ENCODE data around the gene DAZAP1. TPM values are rescaled to one million over a fixed set of nuclear protein-coding genes. Genes with fewer than 3 reads are reported as not detected.
A peak's percentile ranks its signal among the peaks of the same experiment; 100 is the strongest.

DAZAP1 gene
- total RNA-seq, 2 donors from 2014 or later: 148 to 163 TPM

GRCh38 chr19:1369214-1369805 lies 38.1 kb upstream of the DAZAP1 start:
- Mint-ChIP-seq H3K27me3 (no peaks in the 10 kb centered on the region), H3K27ac (no peak overlapping the region), H3K4me1 (no peaks in the 10 kb centered on the region), H3K36me3 (ENCODE audit: low read depth) (no peaks in the 10 kb centered on the region), H3K4me3 (no peak overlapping the region)
- DNase-seq (no peak), ATAC-seq (no peak)
- no peaks in the 10 kb centered on the region for H3K9me3 ChIP-seq (ENCODE audit: control insufficient read depth, low read length, poor library complexity, severe bottlenecking)

- no peak for ATAC-seq
Measured at GRCh38 chr19:1370579-1371361, 36.6 kb upstream of the DAZAP1 start.

DNA sequence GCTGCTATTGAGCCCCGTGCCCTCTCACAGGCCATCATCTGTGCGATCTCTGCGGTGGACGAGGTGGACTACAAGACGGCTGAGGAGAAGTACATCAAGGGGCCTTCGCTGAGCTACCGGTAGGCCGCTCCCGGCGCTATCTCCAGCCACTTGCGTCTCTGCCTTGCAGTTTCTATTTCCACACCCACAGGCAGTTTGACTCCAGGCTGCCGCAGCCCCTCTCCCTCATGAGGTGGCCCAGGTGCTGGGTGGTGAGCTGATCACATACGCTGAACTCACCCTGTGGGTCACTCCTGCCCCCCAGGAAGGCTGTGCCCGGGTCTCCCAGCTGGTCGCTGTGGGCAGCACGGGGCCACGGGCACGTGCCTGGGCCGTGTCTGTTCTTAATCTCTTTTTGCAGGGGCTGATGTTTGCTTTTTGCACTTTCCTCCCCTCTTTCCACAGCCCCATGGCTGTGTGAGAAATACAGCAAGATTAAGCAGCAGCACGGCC lies 34.3 kb upstream of the DAZAP1 start:
- no peaks in the 10 kb centered on the region for H3K27me3 Mint-ChIP-seq
- H3K4me3 Mint-ChIP-seq: no peak overlapping the region
- no peak overlapping the region for H3K27ac Mint-ChIP-seq
- DNase-seq (no peak), ATAC-seq (no peak)
- H3K9me3 ChIP-seq (ENCODE audit: control insufficient read depth, low read length, poor library complexity, severe bottlenecking): no peaks in the 10 kb centered on the region
- no peaks in the 10 kb centered on the region for H3K4me1 Mint-ChIP-seq
- peaks cover 2% of the 10 kb centered on the region for H3K36me3 Mint-ChIP-seq (ENCODE audit: low read depth)

More at GRCh38 chr19:1370579-1371361, 36.6 kb upstream of the DAZAP1 start:
- no peak overlapping the region for H3K27ac Mint-ChIP-seq
- no peaks in the 10 kb centered on the region for H3K36me3 Mint-ChIP-seq (ENCODE audit: low read depth)
- no peaks in the 10 kb centered on the region for H3K4me1 Mint-ChIP-seq
- no peak for DNase-seq
- no peak overlapping the region for H3K4me3 Mint-ChIP-seq
- no peaks in the 10 kb centered on the region for H3K9me3 ChIP-seq (ENCODE audit: control insufficient read depth, low read length, poor library complexity, severe bottlenecking)
- H3K27me3 Mint-ChIP-seq: no peaks in the 10 kb centered on the region

- H3K4me1 Mint-ChIP-seq: no peaks in the 10 kb centered on the region
- no peaks in the 10 kb centered on the region for H3K27me3 Mint-ChIP-seq
- no peak for DNase-seq
- ATAC-seq: no peak
- no peak overlapping the region for H3K27ac Mint-ChIP-seq
- H3K9me3 ChIP-seq (ENCODE audit: control insufficient read depth, low read length, poor library complexity, severe bottlenecking): no peaks in the 10 kb centered on the region
- peaks cover 2% of the 10 kb centered on the region for H3K36me3 Mint-ChIP-seq (ENCODE audit: low read depth)
- no peak overlapping the region for H3K4me3 Mint-ChIP-seq
Measured at GRCh38 chr19:1373534-1374249, 33.7 kb upstream of the DAZAP1 start.

GRCh38 chr19:1374250-1374577 lies 33.2 kb upstream of the DAZAP1 start:
- no peaks in the 10 kb centered on the region for H3K27me3 Mint-ChIP-seq
- no peak overlapping the region for H3K27ac Mint-ChIP-seq
- no peaks in the 10 kb centered on the region for H3K9me3 ChIP-seq (ENCODE audit: control insufficient read depth, low read length, poor library complexity, severe bottlenecking)
- no peaks in the 10 kb centered on the region for H3K4me1 Mint-ChIP-seq
- no peak overlapping the region for H3K4me3 Mint-ChIP-seq
- DNase-seq (no peak), ATAC-seq (no peak)
- H3K36me3 Mint-ChIP-seq (ENCODE audit: low read depth): peaks cover 2% of the 10 kb centered on the region

GRCh38 chr19:1376415-1376805 lies 31.0 kb upstream of the DAZAP1 start:
- Mint-ChIP-seq H3K4me3 (no peak overlapping the region), H3K4me1 (peaks cover 2% of the 10 kb centered on the region), H3K27ac (no peak overlapping the region), H3K27me3 (no peaks in the 10 kb centered on the region), H3K36me3 (ENCODE audit: low read depth) (peaks cover 2% of the 10 kb centered on the region)
- ATAC-seq (no peak), DNase-seq (no peak)
- no peaks in the 10 kb centered on the region for H3K9me3 ChIP-seq (ENCODE audit: control insufficient read depth, low read length, poor library complexity, severe bottlenecking)

DNA sequence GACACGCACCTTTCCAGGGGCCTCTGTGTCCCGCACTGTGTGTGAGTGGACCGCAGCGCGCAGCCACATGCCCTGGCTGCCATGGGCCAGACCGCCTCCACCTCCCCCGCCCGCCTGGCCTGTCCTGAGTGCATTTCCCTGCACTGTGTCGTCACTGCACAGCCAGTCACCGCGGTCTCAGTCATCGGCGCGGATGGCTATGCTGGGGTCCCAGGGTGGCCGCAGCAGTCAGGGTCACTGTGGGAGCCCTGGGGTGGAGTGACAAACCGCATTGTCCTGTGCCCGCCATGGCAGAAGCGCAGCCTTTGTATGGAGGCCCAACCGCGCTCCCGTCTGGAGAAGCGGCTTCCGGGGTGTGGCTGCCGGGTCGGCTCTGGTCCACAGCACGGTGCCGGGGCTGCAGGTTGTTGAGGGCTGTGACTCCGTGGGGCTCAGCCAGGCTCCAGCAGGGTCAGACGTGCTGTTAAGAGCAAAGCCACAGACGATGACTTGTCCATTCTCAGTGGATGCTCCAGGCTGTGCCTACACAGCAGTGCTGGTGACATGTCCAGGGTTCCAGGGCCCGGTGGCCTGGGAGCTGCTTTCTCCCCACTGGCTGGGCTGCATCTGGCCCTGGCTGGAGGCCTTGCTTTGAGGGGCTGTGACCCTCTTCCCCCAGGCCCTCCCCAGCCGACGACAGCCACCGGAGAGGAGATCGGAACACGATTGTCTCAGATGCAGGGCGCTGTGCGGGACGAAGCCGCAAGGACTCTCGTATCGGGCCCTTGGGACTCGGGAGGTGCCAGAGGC lies 30.0 kb upstream of the DAZAP1 start:
- H3K9me3 ChIP-seq (ENCODE audit: control insufficient read depth, low read length, poor library complexity, severe bottlenecking): no peaks in the 10 kb centered on the region
- Mint-ChIP-seq H3K27ac (no peak overlapping the region), H3K36me3 (ENCODE audit: low read depth) (peaks cover 2% of the 10 kb centered on the region), H3K27me3 (no peaks in the 10 kb centered on the region), H3K4me1 (peaks cover 2% of the 10 kb centered on the region), H3K4me3 (no peak overlapping the region)
- ATAC-seq (no peak), DNase-seq (no peak)

DNA sequence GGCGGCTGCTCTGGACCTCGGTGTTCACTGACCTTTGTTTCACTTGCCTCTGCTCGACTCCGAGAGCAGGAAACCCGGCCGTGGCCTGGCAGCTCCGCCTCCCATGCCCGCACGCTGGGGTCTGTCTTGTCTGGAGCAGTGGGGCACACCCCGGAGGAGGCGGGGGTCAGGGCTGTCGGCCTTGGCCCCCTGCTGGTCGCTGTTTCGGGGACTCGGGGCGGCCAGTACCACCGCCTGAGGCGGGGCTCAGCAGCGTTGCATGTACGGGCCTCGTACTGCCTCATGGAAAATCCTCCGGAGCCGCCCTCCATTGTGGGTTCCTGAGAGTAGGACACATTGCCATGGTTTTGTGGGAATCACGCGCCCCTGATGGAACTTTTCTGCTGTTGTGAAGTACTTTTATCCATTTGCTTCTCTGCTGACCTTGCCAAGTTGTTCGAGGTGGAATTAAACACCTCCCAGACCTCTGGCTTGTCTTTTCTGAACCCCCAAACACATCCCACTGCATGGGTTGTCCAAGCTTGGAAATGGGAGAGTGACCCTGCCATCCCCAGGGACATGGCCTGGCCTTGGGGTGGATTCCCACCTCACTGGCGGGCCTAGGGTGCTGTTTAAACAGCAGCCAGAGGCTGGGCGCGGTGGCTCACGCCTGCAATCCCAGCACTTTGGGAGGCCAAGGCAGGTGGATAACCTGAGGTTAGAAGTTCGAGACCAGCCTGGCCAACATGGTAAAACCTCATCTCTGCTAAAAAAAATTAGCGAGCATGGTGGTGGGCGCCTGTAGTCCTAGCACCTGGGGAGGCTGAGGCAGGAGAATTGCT lies 29.2 kb upstream of the DAZAP1 start:
- no peak overlapping the region for H3K27ac Mint-ChIP-seq
- H3K27me3 Mint-ChIP-seq: peaks cover under 1% of the 10 kb centered on the region
- no peak for DNase-seq
- no peaks in the 10 kb centered on the region for H3K9me3 ChIP-seq (ENCODE audit: control insufficient read depth, low read length, poor library complexity, severe bottlenecking)
- peaks cover 4% of the 10 kb centered on the region for H3K4me1 Mint-ChIP-seq
- peaks cover 2% of the 10 kb centered on the region for H3K36me3 Mint-ChIP-seq (ENCODE audit: low read depth)
- H3K4me3 Mint-ChIP-seq: no peak overlapping the region
- ATAC-seq: no peak

- H3K9me3 ChIP-seq (ENCODE audit: control insufficient read depth, low read length, poor library complexity, severe bottlenecking): no peaks in the 10 kb centered on the region
- ATAC-seq (no peak), DNase-seq (no peak)
- H3K4me3 Mint-ChIP-seq: no peak overlapping the region
- H3K27ac Mint-ChIP-seq: no peak overlapping the region
- H3K27me3 Mint-ChIP-seq: peaks cover 6% of the 10 kb centered on the region
- H3K4me1 Mint-ChIP-seq: peaks cover 11% of the 10 kb centered on the region
- H3K36me3 Mint-ChIP-seq (ENCODE audit: low read depth): peaks cover 4% of the 10 kb centered on the region
Measured at GRCh38 chr19:1379126-1379905, 28.1 kb upstream of the DAZAP1 start.

GRCh38 chr19:1379961-1380489 lies 27.4 kb upstream of the DAZAP1 start:
- Mint-ChIP-seq H3K27ac (no peak overlapping the region), H3K27me3 (peaks cover 6% of the 10 kb centered on the region)
- no peak for ATAC-seq

DNA sequence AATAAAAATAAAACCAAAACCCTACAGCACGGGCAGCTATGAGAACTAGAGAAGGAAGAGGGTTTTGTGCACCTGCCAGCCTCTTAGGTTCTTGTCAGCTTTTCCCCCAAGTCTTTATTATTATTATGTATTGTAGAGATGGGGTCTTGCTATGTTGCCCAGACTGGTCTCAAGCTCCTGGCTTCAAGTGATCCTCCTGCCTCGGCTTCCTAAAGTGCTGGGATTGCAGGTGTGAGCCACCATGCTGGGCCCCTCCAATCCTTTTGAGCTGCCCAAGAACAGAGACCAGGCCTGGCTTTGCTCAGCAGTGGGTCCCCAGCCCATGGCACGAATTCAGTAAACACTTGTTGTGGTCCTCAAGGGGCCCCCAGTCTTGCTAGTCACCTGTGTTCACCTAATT lies 25.1 kb upstream of the DAZAP1 start:
- ATAC-seq: no peak
- H3K27ac Mint-ChIP-seq: peak overlapping the region; percentile 97
- no peaks in the 10 kb centered on the region for H3K9me3 ChIP-seq (ENCODE audit: control insufficient read depth, low read length, poor library complexity, severe bottlenecking)
- H3K4me1 Mint-ChIP-seq: peaks cover 17% of the 10 kb centered on the region
- H3K36me3 Mint-ChIP-seq (ENCODE audit: low read depth): peaks cover 2% of the 10 kb centered on the region
- H3K27me3 Mint-ChIP-seq: peaks cover 6% of the 10 kb centered on the region
- no peak overlapping the region for H3K4me3 Mint-ChIP-seq
- no peak for DNase-seq

More at GRCh38 chr19:1379961-1380489, 27.4 kb upstream of the DAZAP1 start:
- peaks cover 14% of the 10 kb centered on the region for H3K4me1 Mint-ChIP-seq
- no peak for DNase-seq
- H3K36me3 Mint-ChIP-seq (ENCODE audit: low read depth): peaks cover 4% of the 10 kb centered on the region
- H3K4me3 Mint-ChIP-seq: no peak overlapping the region
- H3K9me3 ChIP-seq (ENCODE audit: control insufficient read depth, low read length, poor library complexity, severe bottlenecking): no peaks in the 10 kb centered on the region

DNA sequence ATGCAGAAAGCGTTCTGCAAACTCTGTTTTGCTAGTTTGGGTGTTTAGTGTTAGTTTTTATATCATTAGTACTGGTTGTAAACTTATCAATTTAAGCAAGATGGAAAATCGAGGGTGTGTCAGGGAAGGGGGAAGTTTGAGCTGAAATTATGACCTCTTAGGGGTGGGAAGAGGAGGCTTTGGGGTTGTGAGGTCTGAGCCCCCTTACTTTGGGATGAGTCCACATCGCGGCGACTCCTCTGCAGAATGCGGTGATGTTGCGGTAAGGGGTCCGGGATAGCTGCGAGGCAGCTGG lies 24.4 kb upstream of the DAZAP1 start:
- no peak for ATAC-seq
- Mint-ChIP-seq H3K27me3 (peaks cover 6% of the 10 kb centered on the region), H3K27ac (peak overlapping the region; percentile 97), H3K4me1 (peaks cover 17% of the 10 kb centered on the region), H3K36me3 (ENCODE audit: low read depth) (peaks cover 2% of the 10 kb centered on the region), H3K4me3 (peak overlapping the region; percentile 87)
- no peaks in the 10 kb centered on the region for H3K9me3 ChIP-seq (ENCODE audit: control insufficient read depth, low read length, poor library complexity, severe bottlenecking)
- no peak for DNase-seq
